GM18505 (cell line): Measurements from ENCODE around the gene RIOX2.
"Not testable (repeated sequence)": the region's sequence is repeated elsewhere in the genome, so short reads cannot be mapped to it uniquely, and the experiment has no call there.

Experiments used
- ATAC-seq: cut with Tn5 transposase; IDR thresholded peaks from one replicate; pipeline ENCODE4 v1.9.1; 2021; ENCODE audit not compliant: unreplicated experiment
- POLR2A ChIP-seq: IDR thresholded peaks from 4 replicates; pipeline ENCODE4 v1.6.1; 2011; ENCODE audit warnings: borderline replicate concordance; ENCODE audit not compliant: insufficient read depth, insufficient read length; ENCODE audit errors: extremely low read depth

Gene RIOX2

GRCh38 chr3:97971679-97972567 is at the start of gene RIOX2:
Gene RIOX2, minus strand, starts transcription at chr3:97972431. Its CDS starts 4,838 bp downstream, at chr3:97967593.
- peak; percentile 90 for ATAC-seq
- peak; percentile 74 for TF ChIP-seq POLR2A

- ATAC-seq, result no peak
Observed at GRCh38 chr3:98020412-98020811, 48.2 kb upstream of the RIOX2 start.

GRCh38 chr3:98018301-98018700 is 46.1 kb upstream of the RIOX2 start:
- ATAC-seq, result no peak
- no peak for TF ChIP-seq POLR2A

More at GRCh38 chr3:98020412-98020811, 48.2 kb upstream of the RIOX2 start:
- no peak for TF ChIP-seq POLR2A

GRCh38 chr3:98014268-98014585 is 42.0 kb upstream of the RIOX2 start:
- TF ChIP-seq POLR2A, result no peak

GRCh38 chr3:98013411-98014267 is 41.4 kb upstream of the RIOX2 start:
- no peak for TF ChIP-seq POLR2A
- ATAC-seq, result no peak

More at GRCh38 chr3:98014268-98014585, 42.0 kb upstream of the RIOX2 start:
- no peak for ATAC-seq

- no peak for TF ChIP-seq POLR2A
- ATAC-seq, result no peak
Observed at GRCh38 chr3:98012979-98013378, 40.7 kb upstream of the RIOX2 start.

- ATAC-seq, result not testable (repeated sequence)
Observed at GRCh38 chr3:98010883-98011449, 38.7 kb upstream of the RIOX2 start.

- no peak for TF ChIP-seq POLR2A
- ATAC-seq, result no peak
Observed at GRCh38 chr3:98010194-98010882, 38.1 kb upstream of the RIOX2 start.

GRCh38 chr3:98008855-98009254 is 36.6 kb upstream of the RIOX2 start:
- peak; percentile 65 for ATAC-seq
- no peak for TF ChIP-seq POLR2A

- no peak for TF ChIP-seq POLR2A
- no peak for ATAC-seq
Observed at GRCh38 chr3:98005438-98005837, 33.2 kb upstream of the RIOX2 start.

GRCh38 chr3:98004721-98005120 is 32.5 kb upstream of the RIOX2 start:
- ATAC-seq, result no peak
- TF ChIP-seq POLR2A, result no peak

GRCh38 chr3:98003306-98003969 is 31.2 kb upstream of the RIOX2 start:
- ATAC-seq, result peak; percentile 79
- TF ChIP-seq POLR2A, result no peak
